HepG2 (cell line): ENCODE data around the gene ZMYND10. TPM values are rescaled to one million over a fixed set of nuclear protein-coding genes. Genes with fewer than 3 reads are reported as not detected.

Source experiments
- FOXA3 ChIP-seq: IDR thresholded peaks from 2 replicates; pipeline ENCODE4 v1.6.1; 2016; ENCODE audit warnings: missing genetic modification reagents, missing compliant biosample characterization
- GTF3A ChIP-seq: sonication (generic); formaldehyde crosslinking; conservative IDR thresholded peaks from 2 replicates; pipeline ENCODE4 v1.4.0; 2020; ENCODE audit warnings: mild to moderate bottlenecking, missing genetic modification reagents
- HIC2 ChIP-seq: sonication (generic); formaldehyde crosslinking; IDR thresholded peaks from 2 replicates; pipeline ENCODE4 v1.9.0; 2022; ENCODE audit warnings: low read depth, missing genetic modification reagents
- IRF1 ChIP-seq: sonication (generic); formaldehyde crosslinking; IDR thresholded peaks from 2 replicates; pipeline ENCODE4 v1.4.0; 2020; ENCODE audit warnings: low read depth, mild to moderate bottlenecking, missing genetic modification reagents
- MAX ChIP-seq: IDR thresholded peaks from 2 replicates; pipeline ENCODE4 v1.6.1; 2012; ENCODE audit warnings: inconsistent platforms
- MBNL3 ChIP-seq: fragments of 250-450 bp; sonication (Bioruptor Pico); conservative IDR thresholded peaks from 2 replicates; pipeline ENCODE4 v1.8.0; 2022; ENCODE audit warnings: mild to moderate bottlenecking, inconsistent platforms
- MTA1 ChIP-seq: sonication (generic); formaldehyde crosslinking; IDR thresholded peaks from 2 replicates; pipeline ENCODE4 v1.4.0; 2020; ENCODE audit warnings: missing genetic modification reagents, mild to moderate bottlenecking, borderline replicate concordance
- MXI1 ChIP-seq: IDR thresholded peaks from 3 replicates; pipeline ENCODE4 v1.6.1; 2012; ENCODE audit warnings: low read depth, low read length, inconsistent platforms, borderline replicate concordance
- NRL ChIP-seq: sonication (generic); formaldehyde crosslinking; IDR thresholded peaks from 2 replicates; pipeline ENCODE4 v1.5.0; 2020; ENCODE audit warnings: missing genetic modification reagents, mild to moderate bottlenecking, moderate library complexity, borderline replicate concordance
- RARA ChIP-seq: IDR thresholded peaks from 2 replicates; pipeline ENCODE4 v1.6.1; 2016; ENCODE audit warnings: missing genetic modification reagents, missing compliant biosample characterization
- SAP130 ChIP-seq: IDR thresholded peaks from 2 replicates; pipeline ENCODE4 v1.6.1; 2016; ENCODE audit warnings: low read depth
- TFAP4 ChIP-seq: sonication (generic); IDR thresholded peaks from 2 replicates; pipeline ENCODE4 v1.6.1; 2016; ENCODE audit warnings: low read depth, borderline replicate concordance
- TFDP1 ChIP-seq: IDR thresholded peaks from 2 replicates; pipeline ENCODE4 v1.6.1; 2016; ENCODE audit warnings: missing compliant biosample characterization, missing genetic modification reagents, borderline replicate concordance
- ZC3H4 ChIP-seq: sonication (generic); formaldehyde crosslinking; IDR thresholded peaks from 2 replicates; pipeline ENCODE4 v1.4.0; 2020; ENCODE audit warnings: missing genetic modification reagents, borderline replicate concordance
- ZHX2 ChIP-seq, 2 experiments: sonication (generic) in 1 of 2; formaldehyde crosslinking in 1 of 2; IDR thresholded peaks; 2 replicates each; pipeline versions ENCODE4 v1.6.1 to v1.9.0; 2014 to 2022; ENCODE audit warnings: antibody characterized with exemption in 1 of 2, borderline replicate concordance in 1 of 2, inconsistent platforms in 1 of 2, low read depth in 1 of 2, missing genetic modification reagents in 1 of 2
- polyA plus RNA-seq, 8 experiments: library from polyadenylated mRNA; depleted of rRNA in 3 of 8; stranded (reverse) in 7 of 8; unstranded in 1 of 8; fragments of >200 nt; fragmentation: Illumina TruSeq in 4 of 8; extraction: Trizol in 4 of 8; gene quantifications; 2 replicates each; pipeline versions ENCODE4 v1.2.1 to v1.2.3, GENCODE V29; 2011 to 2016; ENCODE audit warnings: low read depth in 4 of 8, missing spikeins in 1 of 8, mixed read lengths in 1 of 8; ENCODE audit not compliant: insufficient read depth in 1 of 8
- total RNA-seq, 5 experiments: library from RNA; depleted of rRNA; stranded (reverse); fragments of >200 nt; fragmentation: Illumina TruSeq; extraction: Trizol; gene quantifications; 2 replicates each; pipeline ENCODE4 v1.2.3, GENCODE V29; 2016; ENCODE audit warnings: low read depth in 1 of 5

The ZMYND10 gene
- total and polyA plus RNA-seq, 2 of the 13 experiments (the other 11 are each of a cell fraction or from before 2014, with no cell fraction given) = 0.60 to 0.74 TPM

- TF ChIP-seq ZHX2 (IDR thresholded peaks at IDR 0.05; ENCODE audit: low read depth) = 0 out of 2 replicates have a peak, but pooled peaks have one; percentile 25
- no peak for TF ChIP-seq ZHX2 (CRISPR knock-in tag; IDR thresholded peaks at IDR 0.05; ENCODE audit: borderline replicate concordance)
- TF ChIP-seq HIC2 = 0 out of 2 replicates have a peak, but pooled peaks have one; percentile 37
- TF ChIP-seq NRL (CRISPR knock-in tag) = no peak
- no peak for TF ChIP-seq IRF1
- peak; percentile 14; the same call in 1 of the 2 replicates for TF ChIP-seq TFDP1 (CRISPR knock-in tag)
- 0 out of 2 replicates have a peak, but pooled peaks have one; percentile 33 for TF ChIP-seq TFAP4
- peak; percentile 48; the same call in 1 of the 2 replicates for TF ChIP-seq GTF3A
- TF ChIP-seq MTA1 (CRISPR knock-in tag) = peak; percentile 64; the same call in 1 of the 2 replicates
- TF ChIP-seq RARA (CRISPR knock-in tag) = peak; percentile 34
- TF ChIP-seq ZC3H4 (CRISPR knock-in tag) = 0 out of 2 replicates have a peak, but pooled peaks have one; percentile 32
- TF ChIP-seq MAX = 0 out of 2 replicates have a peak, but pooled peaks have one; percentile 18
- TF ChIP-seq SAP130 (CRISPR knock-in tag) = peak; percentile 63
- no peak for TF ChIP-seq MBNL3 (CRISPR knock-in tag)
- 0 out of 3 replicates have a peak, but pooled peaks have one; percentile 34 for TF ChIP-seq MXI1
- TF ChIP-seq FOXA3 (CRISPR knock-in tag) = no peak
Observed at GRCh38 chr3:50322386-50323091, 23.0 kb downstream of the ZMYND10 start, which contains the start of gene HYAL2 (continued).
